ENCODE results near the gene TMEM151B. TPM values are rescaled to one million over a fixed set of nuclear protein-coding genes. Genes with fewer than 3 reads are reported as not detected.
"Not testable (repeated sequence)": the region's sequence is repeated elsewhere in the genome, so short reads cannot be mapped to it uniquely, and the experiment has no call there.

TMEM151B gene
- total RNA-seq, 4 donors from 2014 or later, result 0.14 to 3.8 (median 1.7) TPM

DNA sequence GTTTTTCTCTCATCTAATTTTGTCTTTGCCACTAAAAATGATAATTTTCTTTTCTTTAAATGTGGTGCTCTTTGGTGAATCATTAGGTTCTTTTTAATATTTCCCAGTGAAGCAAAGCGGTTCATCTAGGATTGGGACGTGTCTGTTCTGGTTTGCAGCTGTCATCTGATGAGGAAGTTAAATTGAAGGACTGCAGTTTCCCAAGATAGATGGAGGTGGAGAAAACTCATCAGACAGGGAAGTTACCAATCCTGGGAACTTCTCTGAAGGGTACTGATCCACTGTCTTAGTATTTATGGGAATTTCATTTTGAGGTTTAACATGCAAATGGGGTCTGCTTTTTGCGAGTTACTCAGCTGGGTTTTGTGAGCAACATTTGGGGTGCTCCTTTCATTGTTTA is 45.3 kb downstream of the TMEM151B start:
- no peaks in the 10 kb centered on the region for H3K9me3 ChIP-seq
- H3K4me1 ChIP-seq, result peaks cover 0 to 11% (median 8%) of the 10 kb centered on the region in 4 donors
- peaks cover 26% of the 10 kb centered on the region for H3K27me3 ChIP-seq
- H3K36me3 ChIP-seq, result no peaks in the 10 kb centered on the region
- no peak overlapping the region for H3K27ac ChIP-seq
- 62% methylated on average over 3 of the region's 3 CpGs; no CpG with 5 or more reads in 1 of the 2 donors for WGBS, 2 donors (ENCODE audit: low coverage in 1 of 2)
- TF ChIP-seq, protein P1, sequence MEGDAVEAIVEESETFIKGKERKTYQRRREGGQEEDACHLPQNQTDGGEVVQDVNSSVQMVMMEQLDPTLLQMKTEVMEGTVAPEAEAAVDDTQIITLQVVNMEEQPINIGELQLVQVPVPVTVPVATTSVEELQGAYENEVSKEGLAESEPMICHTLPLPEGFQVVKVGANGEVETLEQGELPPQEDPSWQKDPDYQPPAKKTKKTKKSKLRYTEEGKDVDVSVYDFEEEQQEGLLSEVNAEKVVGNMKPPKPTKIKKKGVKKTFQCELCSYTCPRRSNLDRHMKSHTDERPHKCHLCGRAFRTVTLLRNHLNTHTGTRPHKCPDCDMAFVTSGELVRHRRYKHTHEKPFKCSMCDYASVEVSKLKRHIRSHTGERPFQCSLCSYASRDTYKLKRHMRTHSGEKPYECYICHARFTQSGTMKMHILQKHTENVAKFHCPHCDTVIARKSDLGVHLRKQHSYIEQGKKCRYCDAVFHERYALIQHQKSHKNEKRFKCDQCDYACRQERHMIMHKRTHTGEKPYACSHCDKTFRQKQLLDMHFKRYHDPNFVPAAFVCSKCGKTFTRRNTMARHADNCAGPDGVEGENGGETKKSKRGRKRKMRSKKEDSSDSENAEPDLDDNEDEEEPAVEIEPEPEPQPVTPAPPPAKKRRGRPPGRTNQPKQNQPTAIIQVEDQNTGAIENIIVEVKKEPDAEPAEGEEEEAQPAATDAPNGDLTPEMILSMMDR (IDR thresholded peaks at IDR 0.05), result no peak
- TF ChIP-seq EP300 (IDR thresholded peaks at IDR 0.05; ENCODE audit: low read depth) (no peak), POLR2A (IDR thresholded peaks at IDR 0.05) (no peak), POLR2AphosphoS5 (IDR thresholded peaks at IDR 0.05) (no peak)
- H3K4me3 ChIP-seq, result no peak overlapping the region
- no peak for DNase-seq
- intact Hi-C loops (cut with DNase I; ENCODE audit: low total_unique reads), result no loop called here
- in situ Hi-C loops (cut with MboI; ENCODE audit: low pct_ligation_motif_present in 1 of 4, low pct_unique_long_range_greater_than_20kb in 1 of 4, low sequenced_read_pairs in 3 of 4), result no loop called here

DNA sequence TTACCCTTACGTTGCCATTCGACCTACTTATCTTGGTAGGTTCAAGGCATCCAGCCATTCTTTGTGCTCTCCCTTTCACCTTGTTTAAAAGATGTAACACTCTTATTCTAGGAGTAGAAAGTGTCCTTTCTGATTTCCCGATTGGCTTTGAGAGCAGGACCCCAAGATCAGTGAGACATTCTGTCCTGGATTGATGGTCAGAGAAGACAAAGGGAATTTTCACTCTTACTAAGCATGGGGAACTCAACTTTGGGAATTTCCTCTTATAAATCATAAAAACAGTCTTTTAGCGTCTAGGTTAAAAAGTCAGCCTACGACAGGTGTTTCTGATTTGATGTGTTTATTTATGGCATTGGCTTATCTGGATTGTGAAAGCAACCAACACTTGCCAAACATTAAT is 45.7 kb downstream of the TMEM151B start:
- no peak for DNase-seq
- no peaks in the 10 kb centered on the region for H3K36me3 ChIP-seq
- H3K4me1 ChIP-seq, result peaks cover 0 to 11% (median 8%) of the 10 kb centered on the region in 4 donors
- no peaks in the 10 kb centered on the region for H3K9me3 ChIP-seq
- 21 to 55% methylated on average over 2 to 5 of the region's 5 CpGs for WGBS, 2 donors (ENCODE audit: low coverage in 1 of 2)
- TF ChIP-seq EP300 (IDR thresholded peaks at IDR 0.05; ENCODE audit: low read depth), result no peak
- TF ChIP-seq POLR2AphosphoS5 (IDR thresholded peaks at IDR 0.05), result no peak
- TF ChIP-seq POLR2A (IDR thresholded peaks at IDR 0.05), result no peak
- TF ChIP-seq, protein P1 (IDR thresholded peaks at IDR 0.05), result no peak
- no peak overlapping the region for H3K27ac ChIP-seq
- intact Hi-C loops (cut with DNase I; ENCODE audit: low total_unique reads), result no loop called here
- H3K27me3 ChIP-seq, result peaks cover 30% of the 10 kb centered on the region
- no peak overlapping the region for H3K4me3 ChIP-seq
- in situ Hi-C loops (cut with MboI; ENCODE audit: low pct_ligation_motif_present in 1 of 4, low pct_unique_long_range_greater_than_20kb in 1 of 4, low sequenced_read_pairs in 3 of 4), result no loop called here

DNA sequence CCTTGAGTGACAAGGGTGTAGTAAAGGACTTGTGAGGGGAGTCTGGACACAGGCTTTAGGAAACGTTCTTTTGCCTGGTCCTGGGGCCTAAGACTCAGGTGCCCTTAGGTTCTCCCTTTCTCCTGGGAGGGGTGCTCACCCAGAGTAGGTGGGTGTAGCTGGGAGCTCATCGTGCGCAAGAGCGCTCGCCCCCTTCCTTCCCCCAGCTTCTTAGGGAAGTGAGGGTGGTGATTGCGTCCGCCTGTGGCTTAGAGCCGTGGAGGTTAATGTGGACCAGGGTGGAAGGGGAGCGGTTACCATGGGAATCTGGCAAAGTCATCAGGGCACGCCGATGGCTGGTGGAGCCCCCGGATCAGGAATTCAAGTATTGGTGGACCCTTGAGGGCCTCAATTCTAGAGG is 46.2 kb downstream of the TMEM151B start:
- Histone ChIP-seq H3K4me3 (no peak overlapping the region), H3K9me3 (no peaks in the 10 kb centered on the region), H3K27ac (no peak overlapping the region), H3K4me1 (peaks cover 0 to 11% (median 8%) of the 10 kb centered on the region in 4 donors), H3K36me3 (no peaks in the 10 kb centered on the region), H3K27me3 (peaks cover 33% of the 10 kb centered on the region)
- in situ Hi-C loops (cut with MboI; ENCODE audit: low pct_ligation_motif_present in 1 of 4, low pct_unique_long_range_greater_than_20kb in 1 of 4, low sequenced_read_pairs in 3 of 4) (no loop called here), intact Hi-C loops (cut with DNase I; ENCODE audit: low total_unique reads) (no loop called here)
- WGBS, 2 donors (ENCODE audit: low coverage in 1 of 2), result 81 to 82% methylated on average over 5 to 12 of the region's 12 CpGs
- TF ChIP-seq POLR2AphosphoS5 (IDR thresholded peaks at IDR 0.05) (no peak), POLR2A (IDR thresholded peaks at IDR 0.05) (no peak), EP300 (IDR thresholded peaks at IDR 0.05; ENCODE audit: low read depth) (no peak)
- TF ChIP-seq, protein P1 (IDR thresholded peaks at IDR 0.05), result no peak
- DNase-seq, result no peak

DNA sequence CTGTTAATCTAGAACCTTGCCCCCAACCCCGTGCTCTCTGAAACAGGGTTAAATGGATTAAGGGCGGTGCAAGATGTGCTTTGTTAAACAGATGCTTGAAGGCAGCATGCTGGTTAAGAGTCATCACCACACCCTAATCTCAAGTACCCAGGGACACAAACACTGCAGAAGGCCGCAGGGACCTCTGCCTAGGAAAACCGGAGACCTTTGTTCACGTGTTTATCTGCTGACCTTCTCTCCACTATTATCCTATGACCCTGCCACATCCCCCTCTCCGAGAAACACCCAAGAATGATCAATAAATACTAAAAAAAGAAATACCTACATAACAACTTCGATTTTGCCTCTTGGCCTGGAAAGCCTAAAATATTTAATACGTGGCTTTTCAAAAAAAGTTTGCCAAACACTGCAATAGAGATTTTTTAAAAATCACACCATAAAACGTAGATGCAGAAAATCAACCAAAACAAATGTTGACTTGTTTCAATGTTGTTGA is 46.9 kb downstream of the TMEM151B start:
- intact Hi-C loops (cut with DNase I; ENCODE audit: low total_unique reads); H3K27ac ChIP-seq; in situ Hi-C loops (cut with MboI; ENCODE audit: low pct_ligation_motif_present in 1 of 4, low pct_unique_long_range_greater_than_20kb in 1 of 4, low sequenced_read_pairs in 3 of 4); H3K4me1 ChIP-seq; H3K9me3 ChIP-seq; DNase-seq; H3K36me3 ChIP-seq; H3K4me3 ChIP-seq: not testable (repeated sequence)
- WGBS, 2 donors (ENCODE audit: low coverage in 1 of 2), result 62 to 64% methylated on average over 5 to 9 of the region's 9 CpGs
- peaks cover 33% of the 10 kb centered on the region for H3K27me3 ChIP-seq

DNA sequence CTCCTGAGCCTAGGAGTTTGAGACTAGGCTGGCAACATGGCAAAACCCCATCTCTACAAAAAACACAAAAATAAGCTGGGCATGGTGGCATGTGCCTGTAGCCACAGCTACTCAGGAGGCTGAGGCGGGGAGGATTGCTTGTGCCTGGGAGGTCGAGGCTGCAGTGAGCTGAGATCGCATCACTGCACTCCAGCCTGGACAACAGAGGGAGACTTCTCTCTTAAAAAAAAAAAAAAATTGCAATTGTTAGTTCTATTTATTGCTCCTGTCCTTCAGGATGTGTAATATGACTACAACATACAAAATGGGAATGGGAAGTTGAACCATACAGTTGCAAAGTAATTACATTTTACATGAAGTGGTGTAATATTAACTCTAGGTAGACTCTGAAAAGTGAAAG is 51.0 kb downstream of the TMEM151B start:
- in situ Hi-C loops (cut with MboI; ENCODE audit: low pct_ligation_motif_present in 1 of 4, low pct_unique_long_range_greater_than_20kb in 1 of 4, low sequenced_read_pairs in 3 of 4) (no loop called here), intact Hi-C loops (cut with DNase I; ENCODE audit: low total_unique reads) (no loop called here)
- 87 to 100% methylated on average over 2 to 3 of the region's 3 CpGs for WGBS, 2 donors (ENCODE audit: low coverage in 1 of 2)
- no peak for TF ChIP-seq POLR2AphosphoS5 (IDR thresholded peaks at IDR 0.05)
- TF ChIP-seq, protein P1 (IDR thresholded peaks at IDR 0.05), result no peak
- no peak for TF ChIP-seq EP300 (IDR thresholded peaks at IDR 0.05; ENCODE audit: low read depth)
- no peak for TF ChIP-seq POLR2A (IDR thresholded peaks at IDR 0.05)
- no peaks in the 10 kb centered on the region for H3K9me3 ChIP-seq
- peaks cover 33% of the 10 kb centered on the region for H3K27me3 ChIP-seq
- H3K27ac ChIP-seq, result no peak overlapping the region
- no peak for DNase-seq
- H3K4me1 ChIP-seq, result no peaks in the 10 kb centered on the region
- no peak overlapping the region for H3K4me3 ChIP-seq
- no peaks in the 10 kb centered on the region for H3K36me3 ChIP-seq

Data from transverse colon (tissue), 4 donors.